Epithelial cell of proximal tubule (primary cell): ENCODE data around the gene ZNHIT1. TPM values are rescaled to one million over a fixed set of nuclear protein-coding genes. Genes with fewer than 3 reads are reported as not detected.
"Not testable (repeated sequence)": the region's sequence is repeated elsewhere in the genome, so short reads cannot be mapped to it uniquely, and the experiment has no call there.

Experiments used
- DNase-seq: peaks from one replicate; pipeline ENCODE4 v3.0.0-alpha.2; 2011; ENCODE audit warnings: low read depth
- H3K4me3 ChIP-seq: 2 replicates; pipeline ENCODE4 v1.5.1; 2011; ENCODE audit warnings: low read depth, mild to moderate bottlenecking, low read length
- total RNA-seq: library from RNA; depleted of rRNA; stranded (reverse); fragments of >200 nt; gene quantifications from 2 replicates; pipeline ENCODE4 v1.2.3, GENCODE V29; 2015
- TF ChIP-seq, protein P1 (sequence below): conservative IDR thresholded peaks from 2 replicates; pipeline ENCODE4 v1.5.1; 2012; ENCODE audit warnings: low read depth, mild to moderate bottlenecking, low read length

ZNHIT1 gene
- total RNA-seq, 1 donor from 2014 or later, result 129 TPM

DNA sequence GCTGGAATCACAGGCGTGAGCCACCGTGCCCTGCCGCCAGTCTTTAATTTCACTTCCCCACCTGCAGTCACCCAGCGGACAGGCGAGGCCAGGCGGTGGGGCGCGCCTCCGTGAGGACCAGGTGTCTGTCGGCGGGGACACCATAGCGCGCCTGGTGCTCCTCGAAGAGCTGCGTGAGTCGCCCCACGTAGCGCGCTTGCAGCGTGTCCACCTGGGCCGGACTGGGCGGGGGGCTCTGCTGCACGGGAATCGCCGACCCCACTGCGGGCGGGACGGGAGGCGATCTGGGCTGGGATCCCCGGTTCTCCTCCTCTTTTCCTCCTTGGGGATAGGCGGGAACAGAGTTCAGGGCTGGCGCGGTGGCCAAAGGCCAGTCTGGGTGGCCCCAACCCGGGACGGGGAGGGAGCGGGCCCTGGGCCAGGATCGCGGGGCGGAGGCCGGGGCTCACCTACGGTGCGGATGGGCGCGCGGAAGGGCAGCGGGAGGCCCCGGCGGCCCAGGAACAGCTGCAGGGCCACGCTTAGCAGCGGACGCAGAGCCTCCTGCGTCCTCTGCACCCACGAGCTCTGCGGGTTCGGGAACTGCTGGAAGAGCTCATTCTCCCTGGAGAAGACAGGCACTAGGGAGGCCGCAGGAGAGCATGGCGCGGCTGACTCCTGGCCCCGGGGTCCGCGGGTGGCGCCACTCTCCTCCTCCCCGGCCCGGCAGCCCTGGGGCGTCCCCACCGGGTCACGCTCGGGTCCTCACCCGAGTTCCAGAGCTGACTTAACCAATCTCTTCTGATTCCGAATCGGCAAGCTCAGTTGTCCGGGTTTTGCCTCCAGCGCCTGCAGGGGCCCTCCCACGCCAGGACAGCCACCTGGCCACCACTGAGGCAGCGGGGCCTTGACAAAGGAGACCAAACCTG, 16.0 kb upstream of the ZNHIT1 start:
- DNase-seq, result no peak
- H3K4me3 ChIP-seq, result peak overlapping the region; percentile 14
- TF ChIP-seq, protein P1, sequence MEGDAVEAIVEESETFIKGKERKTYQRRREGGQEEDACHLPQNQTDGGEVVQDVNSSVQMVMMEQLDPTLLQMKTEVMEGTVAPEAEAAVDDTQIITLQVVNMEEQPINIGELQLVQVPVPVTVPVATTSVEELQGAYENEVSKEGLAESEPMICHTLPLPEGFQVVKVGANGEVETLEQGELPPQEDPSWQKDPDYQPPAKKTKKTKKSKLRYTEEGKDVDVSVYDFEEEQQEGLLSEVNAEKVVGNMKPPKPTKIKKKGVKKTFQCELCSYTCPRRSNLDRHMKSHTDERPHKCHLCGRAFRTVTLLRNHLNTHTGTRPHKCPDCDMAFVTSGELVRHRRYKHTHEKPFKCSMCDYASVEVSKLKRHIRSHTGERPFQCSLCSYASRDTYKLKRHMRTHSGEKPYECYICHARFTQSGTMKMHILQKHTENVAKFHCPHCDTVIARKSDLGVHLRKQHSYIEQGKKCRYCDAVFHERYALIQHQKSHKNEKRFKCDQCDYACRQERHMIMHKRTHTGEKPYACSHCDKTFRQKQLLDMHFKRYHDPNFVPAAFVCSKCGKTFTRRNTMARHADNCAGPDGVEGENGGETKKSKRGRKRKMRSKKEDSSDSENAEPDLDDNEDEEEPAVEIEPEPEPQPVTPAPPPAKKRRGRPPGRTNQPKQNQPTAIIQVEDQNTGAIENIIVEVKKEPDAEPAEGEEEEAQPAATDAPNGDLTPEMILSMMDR, result no peak

DNA sequence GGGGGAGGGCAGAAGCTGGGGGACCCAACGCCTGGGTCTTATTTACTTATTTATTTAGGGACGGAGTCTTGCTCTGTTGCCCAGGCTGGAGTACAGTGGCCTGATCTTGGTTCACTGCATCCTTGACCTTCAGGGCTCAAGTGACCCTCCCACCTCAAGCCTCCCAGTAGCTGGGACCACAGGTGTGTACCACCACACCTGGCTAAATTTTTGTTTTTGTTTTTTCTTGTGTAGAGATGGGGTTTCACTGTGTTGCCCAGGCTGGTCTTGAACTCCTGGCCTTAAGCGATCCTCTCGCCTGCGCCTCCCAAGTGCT, 15.4 kb upstream of the ZNHIT1 start:
- TF ChIP-seq, protein P1, result no peak
- no peak overlapping the region for H3K4me3 ChIP-seq

DNA sequence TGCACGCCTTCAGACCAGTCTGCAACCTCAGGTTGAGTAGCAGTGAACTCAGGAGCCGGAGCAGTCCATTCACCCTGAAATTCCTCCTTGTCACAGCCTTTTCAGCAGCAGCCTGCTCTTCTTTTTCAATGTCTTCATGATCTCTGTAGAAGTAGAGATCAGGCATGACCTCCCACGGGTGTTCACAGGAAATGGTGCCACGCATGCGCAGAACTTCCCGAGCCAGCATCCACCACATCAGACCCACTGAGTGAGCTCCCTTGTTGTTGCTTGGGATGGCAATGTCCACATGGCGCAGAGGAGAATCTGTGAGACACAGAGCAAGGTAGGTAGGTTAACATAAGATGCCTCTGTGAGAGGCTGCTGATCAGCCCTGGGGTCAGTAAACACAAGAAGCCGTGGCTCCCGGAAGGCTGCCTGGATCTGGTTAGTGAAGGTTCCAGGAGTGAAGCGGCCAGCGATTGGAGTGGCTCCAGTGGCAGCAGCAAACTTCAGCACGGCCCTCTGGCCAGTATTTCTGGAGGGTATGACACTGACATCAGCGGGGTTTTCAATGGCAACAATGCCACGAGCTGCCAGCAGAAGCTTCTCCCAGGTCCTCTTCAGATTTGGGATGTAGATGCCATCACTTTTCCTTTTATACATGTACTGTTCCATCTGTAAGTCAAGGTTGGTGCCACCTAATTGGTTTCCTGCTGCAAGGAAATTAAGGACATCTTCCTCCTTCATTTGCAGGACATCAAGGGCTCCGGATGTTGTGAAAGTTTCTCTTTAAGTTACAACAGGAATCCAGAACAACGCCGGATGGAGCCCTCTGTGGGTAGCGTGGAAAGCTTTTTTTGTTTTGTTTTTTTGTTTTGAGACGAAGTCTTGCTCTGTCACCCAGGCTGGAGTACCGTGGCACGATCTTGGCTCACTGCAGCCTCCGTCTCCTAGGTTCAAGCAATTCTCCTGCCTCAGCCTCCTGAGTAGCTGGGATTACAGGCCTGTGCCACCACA, 13.9 kb upstream of the ZNHIT1 start:
- DNase-seq, H3K4me3 ChIP-seq: not testable (repeated sequence)

More for the DNA sequence above, 15.4 kb upstream of the ZNHIT1 start:
- DNase-seq, result no peak

DNA sequence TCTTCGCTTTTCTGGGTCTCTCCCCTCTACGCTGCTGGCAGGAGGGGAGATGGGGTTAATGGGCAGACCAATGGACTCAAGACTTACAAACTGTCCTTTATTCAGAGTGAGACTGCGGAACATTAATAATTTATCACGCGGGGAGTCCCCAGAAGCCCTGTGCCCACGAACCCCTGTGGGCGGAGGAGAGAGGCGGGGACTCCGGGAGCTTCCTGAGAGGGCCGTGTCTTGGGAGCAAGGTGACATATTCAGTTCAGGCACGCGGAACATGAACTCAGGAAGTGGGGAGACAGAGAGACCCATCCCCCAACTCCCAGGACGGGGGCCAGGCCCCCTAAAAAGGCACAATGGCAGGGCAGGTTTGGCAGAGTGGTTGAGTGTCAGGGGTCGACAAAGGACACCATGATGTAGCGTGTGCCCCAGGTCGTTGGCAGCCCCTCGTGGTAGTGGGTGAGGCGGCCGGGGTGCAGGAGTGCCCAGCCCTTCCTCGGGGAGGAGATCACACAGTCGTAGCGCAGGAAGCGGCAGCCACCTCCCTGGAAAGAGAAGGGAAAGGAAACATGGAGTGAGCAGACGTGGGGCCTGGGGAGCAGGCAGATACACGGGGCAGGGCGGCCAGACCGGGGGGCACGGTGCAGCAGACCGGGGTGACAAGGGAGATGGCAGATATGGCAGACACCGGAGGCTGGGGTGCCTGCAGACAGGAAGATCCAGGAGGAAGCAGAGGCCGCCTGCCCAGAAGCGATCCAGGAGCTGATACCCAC, 11.9 kb upstream of the ZNHIT1 start:
- TF ChIP-seq, protein P1, result no peak
- H3K4me3 ChIP-seq, result no peak overlapping the region
- DNase-seq, result no peak

DNA sequence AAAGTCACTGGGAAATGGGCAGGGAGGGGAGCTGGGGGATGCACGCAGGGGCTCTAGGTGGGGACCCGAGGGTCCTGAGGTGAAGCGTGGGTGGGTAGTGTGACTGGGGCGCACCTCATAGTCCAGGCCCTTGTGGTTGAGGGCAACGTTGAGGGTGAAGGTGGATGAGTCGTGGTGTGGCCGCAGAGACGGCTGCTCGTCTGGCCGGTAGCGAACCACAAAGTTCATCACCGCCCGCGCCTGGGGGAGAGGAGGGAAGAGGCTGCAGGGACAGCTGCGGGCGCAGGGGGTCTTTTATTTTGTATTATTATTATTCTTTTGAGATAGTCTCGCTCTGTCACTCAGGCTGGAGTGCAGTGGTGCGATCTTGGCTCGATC, 11.3 kb upstream of the ZNHIT1 start:
- no peak overlapping the region for H3K4me3 ChIP-seq
- DNase-seq, result no peak
- TF ChIP-seq, protein P1, result no peak

DNA sequence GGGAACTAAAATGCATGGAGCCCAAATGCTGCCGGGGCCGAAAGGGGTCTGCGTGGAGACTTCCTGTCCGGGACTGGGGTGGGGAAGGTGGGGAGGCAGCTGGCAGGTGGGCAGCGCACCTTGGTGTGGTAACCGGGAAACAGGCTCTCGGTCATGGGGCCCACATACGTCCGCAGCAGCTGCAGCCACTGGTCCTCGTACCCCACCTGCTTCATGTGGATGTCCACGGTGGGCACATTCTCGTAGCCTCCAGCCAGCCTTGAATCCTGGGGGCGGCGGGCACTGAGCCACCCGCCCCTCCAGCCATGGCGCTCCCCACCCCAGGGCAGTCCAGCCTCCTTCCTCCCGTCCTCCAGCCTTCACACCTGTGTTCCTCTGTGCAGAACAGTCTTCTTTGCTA, 10.5 kb upstream of the ZNHIT1 start:
- no peak for DNase-seq
- TF ChIP-seq, protein P1, result no peak
- H3K4me3 ChIP-seq, result no peak overlapping the region
